GM18498 (cell line): Measurements from ENCODE around the gene PHKA1.
A peak's percentile ranks its signal among the peaks of the same experiment; 100 is the strongest.
"Not testable (repeated sequence)": the region's sequence is repeated elsewhere in the genome, so short reads cannot be mapped to it uniquely, and the experiment has no call there.

Source experiments
- ATAC-seq: cut with Tn5 transposase; IDR thresholded peaks from one replicate; pipeline ENCODE4 v1.9.1; 2021; ENCODE audit warnings: mild to moderate bottlenecking, moderate library complexity; ENCODE audit not compliant: unreplicated experiment

The PHKA1 gene

DNA sequence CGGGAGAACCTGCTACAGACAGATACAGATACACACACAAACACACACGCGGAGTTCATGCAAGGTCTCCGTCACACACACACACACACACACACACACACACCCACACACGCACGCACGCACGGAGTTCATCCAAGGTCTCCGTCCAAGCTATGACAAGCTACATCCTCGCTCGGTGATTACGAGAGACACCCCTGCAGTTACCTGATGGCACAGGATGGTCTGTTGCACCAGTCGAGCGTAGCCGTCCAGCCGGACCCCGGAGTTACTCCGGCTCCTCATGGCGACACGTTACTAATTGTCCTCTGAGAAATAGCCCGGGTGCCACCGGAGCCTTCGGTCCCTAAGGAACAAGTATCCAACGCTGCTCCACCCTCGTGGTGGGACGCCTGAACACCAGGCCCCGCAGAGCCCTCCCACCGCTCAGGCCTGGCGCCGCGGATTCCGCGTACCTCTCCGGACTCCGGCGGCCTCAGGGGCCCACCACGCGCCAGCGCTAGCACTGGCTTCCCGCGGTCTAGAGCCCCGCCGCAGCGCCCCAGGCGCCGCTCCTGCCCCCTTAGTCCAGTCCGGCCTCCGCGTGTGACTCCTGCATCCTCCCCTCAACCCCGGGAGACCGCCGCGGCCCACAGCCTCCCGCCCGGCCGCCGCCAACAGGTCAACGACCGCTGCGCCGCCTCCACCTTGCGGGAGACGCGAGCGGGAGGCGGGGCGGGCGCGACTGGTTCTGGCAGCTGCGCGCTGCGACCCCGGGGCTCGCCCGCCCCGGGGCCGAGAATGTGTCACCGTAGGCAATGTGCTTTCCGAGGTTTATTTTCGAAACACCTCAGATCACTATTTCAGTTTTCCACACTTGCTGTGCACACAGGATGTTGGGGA lies at the start of gene PHKA1:
Gene PHKA1, minus strand, starts transcription at position 708 of the 879 bp plus-strand sequence. Its CDS starts 426 bp downstream, at position 282.
- peak; percentile 76 for ATAC-seq

DNA sequence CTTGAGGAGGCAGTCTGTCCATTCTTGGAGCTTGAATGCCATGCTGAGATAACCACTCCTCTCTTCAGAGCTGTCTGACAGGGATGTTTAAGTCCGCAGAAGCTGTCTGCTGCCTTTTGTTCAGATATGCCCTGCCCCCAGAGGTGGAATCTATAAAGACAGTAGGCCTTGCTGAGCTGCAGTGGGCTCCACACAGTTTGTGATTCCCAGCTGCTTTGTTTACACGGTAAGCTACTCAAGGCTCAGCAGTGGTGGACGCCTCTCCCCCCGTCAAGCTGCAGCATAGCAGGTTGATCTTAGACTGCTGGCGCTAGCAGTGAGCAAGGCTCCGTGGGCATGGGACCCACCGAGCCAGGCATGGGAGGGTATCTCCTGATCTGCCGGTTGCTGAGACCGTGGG lies 46.3 kb upstream of the PHKA1 start:
- ATAC-seq = not testable (repeated sequence)

DNA sequence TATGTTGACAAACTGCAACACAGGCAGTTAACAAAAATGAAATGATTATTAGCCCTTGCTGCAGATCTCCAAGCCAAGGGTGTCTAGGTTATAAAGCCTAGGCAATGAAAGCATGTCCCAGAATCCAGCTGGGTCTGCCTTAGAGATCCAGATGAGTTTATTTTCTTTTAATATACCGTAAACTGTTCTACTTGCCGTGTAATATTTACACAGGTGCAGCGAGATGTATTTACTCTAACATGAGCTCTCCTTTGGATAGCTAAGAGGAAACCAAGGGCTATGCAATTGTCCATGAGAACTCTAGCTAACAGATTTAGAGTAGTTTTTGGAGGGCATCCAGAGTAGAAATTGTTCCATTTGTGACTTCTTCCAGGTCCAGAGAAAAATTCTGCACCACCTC lies 34.4 kb upstream of the PHKA1 start:
- not testable (repeated sequence) for ATAC-seq

DNA sequence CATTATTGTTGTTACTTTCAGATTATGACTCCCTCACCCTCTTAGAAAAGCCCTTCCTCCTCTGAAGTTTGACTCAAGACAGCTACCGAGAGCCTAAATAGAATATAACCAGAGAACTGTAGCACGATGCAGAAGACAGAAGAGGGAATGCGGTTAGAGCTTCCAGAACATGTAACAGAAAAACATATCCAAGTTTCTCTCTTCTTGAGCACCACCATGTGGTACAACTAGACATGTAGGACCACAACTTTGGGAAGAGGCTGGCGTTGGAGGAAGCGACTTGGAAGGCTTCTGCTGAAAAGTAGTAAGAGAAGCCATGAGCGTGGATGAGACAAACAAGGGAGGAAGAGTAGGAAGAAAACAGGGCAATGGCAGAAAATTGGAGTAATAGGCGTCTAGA lies 31.4 kb upstream of the PHKA1 start:
- not testable (repeated sequence) for ATAC-seq

DNA sequence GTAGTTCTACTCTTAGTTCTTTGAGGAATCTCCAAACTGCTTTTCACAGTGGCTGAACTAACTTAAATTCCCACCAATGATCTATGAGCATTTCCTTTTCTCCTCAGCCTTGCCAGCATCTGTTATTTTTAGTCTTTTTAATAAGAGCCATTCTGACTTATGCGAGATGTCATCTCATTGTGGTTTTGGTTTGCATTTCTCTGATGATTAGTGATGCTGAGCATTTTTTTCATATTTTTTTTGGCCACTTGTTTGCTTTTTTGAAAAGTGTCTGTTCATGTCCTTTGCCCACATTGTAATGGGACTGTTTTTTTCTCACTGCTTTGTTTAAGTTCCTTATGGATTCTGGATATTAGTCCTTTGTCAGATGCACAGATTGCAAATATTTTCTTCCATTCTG lies 21.5 kb upstream of the PHKA1 start:
- no peak for ATAC-seq

DNA sequence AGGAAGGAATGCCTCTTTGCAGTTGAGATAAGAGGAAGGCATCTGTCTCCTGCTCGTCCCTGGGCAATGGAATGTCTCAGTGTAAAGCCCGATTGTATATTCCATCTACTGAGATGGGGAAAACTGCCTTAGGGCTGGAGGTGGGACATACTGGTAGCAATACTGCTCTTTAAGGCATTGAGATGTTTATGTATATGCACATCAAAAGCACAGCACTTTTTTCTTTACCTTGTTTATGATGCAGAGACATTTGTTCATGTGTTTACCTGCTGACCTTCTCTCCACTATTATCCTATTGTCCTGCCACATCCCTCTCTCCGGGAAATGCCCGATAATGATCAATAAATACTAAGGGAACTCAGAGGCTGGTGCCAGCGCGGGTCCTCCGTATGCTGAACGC lies 19.5 kb upstream of the PHKA1 start:
- not testable (repeated sequence) for ATAC-seq

DNA sequence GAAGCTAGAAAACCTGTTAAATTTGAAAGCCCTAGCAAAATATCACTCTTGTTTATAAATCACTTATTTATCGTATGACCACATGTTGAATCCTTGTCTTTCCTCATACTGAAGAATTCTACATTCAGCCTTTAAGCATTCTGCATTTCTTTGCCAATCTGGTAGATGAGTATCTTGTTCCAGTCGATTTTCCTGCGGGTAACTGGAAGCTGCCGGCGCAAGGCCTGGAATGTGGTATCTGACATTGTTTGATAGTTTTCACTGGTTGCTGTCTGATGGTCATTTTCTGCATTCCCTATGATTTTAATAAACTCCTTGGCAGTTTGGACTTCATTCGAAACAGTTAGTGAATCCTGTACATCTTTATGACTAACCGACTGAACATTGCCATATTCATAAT lies 13.7 kb upstream of the PHKA1 start:
- ATAC-seq = no peak

DNA sequence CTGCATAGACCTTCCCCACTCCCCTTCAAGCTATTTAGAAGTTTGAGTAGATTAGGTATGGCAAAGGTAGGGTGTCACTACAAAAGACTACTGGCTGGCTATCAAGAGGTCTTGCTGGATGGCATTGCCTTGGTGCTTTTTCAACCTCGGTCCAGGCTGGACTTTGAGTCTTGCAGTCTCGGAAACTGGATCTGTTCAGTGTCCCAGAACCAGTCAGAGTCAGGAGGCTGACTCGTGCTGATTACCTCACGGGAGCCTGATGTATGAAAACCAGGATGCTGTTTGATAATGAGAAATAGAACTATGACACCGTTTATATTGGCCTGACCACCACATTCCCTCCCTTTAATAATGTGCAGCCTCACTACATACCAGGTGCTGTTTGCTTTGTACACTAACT lies 2.7 kb upstream of the PHKA1 start:
- ATAC-seq = no peak

DNA sequence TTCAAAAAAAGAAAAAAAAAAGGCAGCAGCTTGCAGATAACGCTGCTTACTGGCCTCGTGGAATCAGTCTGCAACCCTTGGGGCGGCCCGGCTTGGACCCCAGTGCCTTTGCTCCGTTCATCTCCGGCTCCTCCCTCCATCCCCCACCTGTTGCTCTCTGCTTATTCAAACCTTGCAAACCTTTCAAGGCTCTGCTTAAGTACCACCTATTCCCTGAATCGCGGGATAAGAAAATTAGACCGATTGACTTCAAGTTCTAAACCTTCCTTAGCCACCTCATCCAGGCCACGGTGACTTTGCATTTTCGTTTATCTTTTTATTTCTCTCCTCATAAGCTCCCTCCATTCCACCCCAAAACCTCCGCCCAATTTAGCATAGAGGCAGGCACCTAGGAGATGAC lies 1.4 kb upstream of the PHKA1 start:
- no peak for ATAC-seq

DNA sequence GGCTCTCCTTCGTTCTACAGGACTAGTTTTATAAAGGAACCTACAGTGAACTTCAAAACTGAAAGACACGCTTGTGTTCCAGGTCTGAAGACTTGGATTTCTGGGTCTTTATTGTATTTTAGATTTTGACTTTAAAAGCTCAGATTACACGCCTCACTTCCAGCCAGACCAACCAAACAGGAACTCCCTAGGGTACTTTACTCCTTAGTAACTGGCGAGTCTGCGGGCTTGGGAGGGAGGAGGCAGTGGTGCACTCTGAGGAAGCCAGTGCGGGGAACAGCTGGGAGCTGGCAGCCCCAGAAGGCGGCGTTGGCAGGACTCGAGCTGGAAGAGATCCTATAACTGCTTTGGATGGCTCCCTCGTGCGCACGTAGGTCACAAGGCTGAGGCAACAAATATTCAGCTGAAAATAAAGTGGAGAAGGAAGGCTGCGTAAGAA lies 391 bp upstream of the PHKA1 start:
- ATAC-seq = peak; percentile 16

DNA sequence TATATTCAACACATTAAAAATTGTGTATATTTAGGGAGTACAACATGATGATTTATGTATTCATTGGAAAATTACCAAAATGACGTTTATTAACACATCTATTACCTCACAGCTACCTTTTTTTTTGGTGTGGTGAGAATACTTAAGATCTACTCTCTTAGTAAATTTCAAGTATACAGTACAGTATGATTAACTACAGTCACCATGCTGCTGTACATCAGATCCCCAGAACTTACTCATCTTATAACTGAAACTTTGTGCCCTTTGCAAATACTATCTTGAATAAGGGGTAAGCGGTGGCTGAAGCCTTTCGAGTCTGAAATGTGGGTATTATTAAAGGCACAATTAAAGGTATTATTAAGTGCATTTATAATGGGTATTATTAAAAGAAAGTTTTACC lies 976 bp downstream of the PHKA1 start:
- ATAC-seq = no peak

DNA sequence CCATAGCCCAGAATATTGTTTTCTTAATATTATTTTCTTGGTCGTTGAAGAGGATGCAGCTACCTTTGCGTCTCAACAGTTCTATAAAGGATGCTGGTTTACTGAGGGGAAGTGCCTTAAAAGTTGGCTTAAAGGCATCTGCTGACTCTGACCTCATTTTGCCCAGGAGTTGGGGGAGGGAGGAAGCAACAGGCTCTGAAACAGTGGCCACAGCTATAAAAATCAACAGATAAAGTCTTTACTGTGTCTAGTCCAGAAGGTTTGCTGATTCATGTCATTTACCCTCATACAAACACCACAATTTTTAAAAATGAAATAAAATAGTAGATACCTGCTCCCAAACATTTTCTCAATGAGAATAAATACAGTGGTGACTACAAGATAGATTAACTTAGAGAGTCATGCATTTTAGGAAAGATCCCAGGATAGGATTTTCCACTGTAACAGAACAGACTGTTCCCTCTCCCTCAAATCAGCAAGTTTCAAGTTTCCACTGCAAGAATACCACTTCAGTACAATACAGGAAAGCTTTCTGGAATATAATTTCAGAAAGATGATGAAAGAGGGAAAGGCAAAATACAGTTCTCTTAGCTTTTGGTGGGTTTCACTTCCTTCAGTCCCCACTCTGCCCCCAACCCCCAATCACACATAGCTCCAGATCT lies 1.9 kb downstream of the PHKA1 start:
- ATAC-seq = no peak

DNA sequence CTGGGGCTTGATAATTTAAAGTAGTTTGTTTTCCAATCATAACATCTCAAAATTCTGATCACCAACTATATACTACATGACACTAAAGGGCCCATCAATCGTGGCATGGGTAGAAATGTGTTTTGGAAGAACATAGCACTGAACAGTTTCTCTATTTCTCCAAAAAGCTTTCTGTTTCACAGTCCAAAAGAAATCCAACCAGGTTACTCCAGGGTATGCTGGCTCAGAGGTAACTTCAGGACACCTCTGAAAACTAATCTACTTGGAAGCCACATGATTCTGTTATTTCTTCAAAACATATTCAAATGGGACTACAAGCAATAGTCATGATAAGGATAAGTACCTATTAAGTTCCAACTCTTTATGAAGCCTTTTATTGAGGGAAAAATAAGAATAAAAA lies 8.3 kb downstream of the PHKA1 start:
- ATAC-seq = no peak

DNA sequence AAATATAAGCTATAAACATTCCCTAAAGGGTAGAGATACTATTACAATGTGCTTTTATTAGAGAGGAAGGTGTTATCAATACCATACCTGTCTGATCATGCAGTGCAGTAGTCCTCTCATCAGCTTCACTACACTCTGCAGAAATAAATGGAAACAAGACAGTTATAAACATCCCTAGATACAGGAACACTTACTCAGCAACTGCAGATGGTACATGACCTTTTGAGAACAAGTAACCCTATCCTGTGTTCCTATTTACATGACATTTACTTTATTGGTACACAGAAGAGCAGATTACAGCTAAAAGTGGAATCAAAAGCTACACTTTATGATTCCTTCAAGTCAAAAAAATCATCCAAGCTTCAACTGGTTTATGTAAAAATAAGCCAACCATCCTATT lies 9.0 kb downstream of the PHKA1 start:
- no peak for ATAC-seq

DNA sequence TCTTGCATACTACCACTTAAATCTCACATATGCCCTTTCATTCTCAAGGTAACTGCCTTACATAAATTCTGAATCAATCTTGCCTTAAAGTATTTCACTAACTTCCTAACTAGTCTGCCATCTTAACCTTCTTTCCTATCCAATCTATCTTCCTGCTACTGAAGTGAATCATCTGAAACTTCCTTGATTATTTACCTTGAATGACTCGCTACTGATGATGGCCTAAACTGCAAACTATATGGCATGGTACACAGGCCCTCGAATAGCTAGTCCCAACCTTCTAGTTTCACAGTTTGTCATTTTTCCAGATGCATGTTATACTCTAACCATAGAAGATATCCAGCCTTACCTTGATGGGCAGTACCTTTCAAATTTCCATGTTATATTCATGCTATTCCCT lies 19.9 kb downstream of the PHKA1 start:
- ATAC-seq = no peak

DNA sequence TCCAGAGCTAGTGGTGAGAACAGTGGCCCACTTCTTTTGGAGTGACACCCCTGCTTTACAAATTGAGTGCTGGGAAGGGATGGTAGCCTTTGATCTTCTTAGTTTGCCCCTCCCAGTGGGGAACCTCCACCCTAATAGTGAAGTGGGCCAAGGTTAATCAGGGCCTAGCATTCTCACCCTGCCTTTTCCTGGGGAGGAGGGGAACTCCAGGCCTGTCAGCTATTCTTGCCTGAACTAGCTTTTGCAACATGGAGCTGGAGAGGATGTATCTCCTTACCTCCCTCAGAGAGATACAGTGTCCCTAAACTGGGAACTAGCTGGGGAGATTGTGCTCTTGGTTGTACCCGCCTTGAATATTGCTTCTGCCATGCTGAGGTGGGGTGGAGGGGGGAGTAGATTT lies 20.6 kb downstream of the PHKA1 start:
- no peak for ATAC-seq

DNA sequence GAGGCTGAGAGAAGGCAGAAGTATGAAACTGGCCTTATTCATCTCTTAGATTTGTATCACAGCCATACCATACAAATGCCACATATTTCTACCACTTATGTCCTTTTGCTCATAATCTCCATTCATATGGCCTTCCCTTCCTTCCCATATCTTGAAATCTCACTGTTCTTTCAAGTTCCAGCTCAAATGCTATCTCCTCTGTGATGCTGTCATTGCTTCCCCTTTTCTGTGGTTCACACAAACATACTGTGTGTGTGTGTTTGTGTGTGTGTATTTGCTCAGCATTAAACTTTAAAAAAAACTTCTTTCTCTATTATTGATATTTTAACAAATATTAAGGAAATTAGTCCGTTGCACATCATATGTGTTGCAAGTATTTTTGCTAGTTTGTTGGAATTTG lies 26.7 kb downstream of the PHKA1 start:
- ATAC-seq = no peak

DNA sequence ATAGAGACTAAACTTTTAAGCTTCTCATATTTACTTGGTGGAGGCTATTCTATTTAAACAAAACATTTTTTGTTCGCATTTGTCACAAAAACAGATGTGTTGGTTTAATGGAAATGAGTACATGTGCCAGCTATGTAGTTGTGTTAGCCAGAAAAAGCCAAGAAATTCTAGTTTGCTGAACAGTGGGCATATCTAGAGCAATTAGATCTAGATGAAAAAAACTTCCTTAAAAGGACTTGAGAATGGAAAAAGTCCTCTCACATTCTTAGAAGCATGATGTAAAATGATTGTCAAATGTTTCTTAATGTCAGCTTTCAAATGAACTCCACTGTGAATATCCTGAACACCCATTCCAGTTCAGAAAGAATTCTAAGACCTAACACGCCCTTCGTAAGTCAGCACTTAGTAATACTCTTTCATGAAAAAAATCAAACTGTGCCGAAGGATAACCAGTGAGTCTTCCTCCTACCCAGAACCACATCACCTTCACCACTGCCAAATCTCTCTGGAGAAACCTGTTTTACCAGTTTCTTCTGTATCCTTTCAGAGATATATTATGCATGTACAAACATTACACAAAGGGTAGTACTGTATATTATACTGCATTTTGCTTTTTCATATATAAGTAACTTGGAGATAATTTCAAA lies 28.2 kb downstream of the PHKA1 start:
- ATAC-seq = no peak

DNA sequence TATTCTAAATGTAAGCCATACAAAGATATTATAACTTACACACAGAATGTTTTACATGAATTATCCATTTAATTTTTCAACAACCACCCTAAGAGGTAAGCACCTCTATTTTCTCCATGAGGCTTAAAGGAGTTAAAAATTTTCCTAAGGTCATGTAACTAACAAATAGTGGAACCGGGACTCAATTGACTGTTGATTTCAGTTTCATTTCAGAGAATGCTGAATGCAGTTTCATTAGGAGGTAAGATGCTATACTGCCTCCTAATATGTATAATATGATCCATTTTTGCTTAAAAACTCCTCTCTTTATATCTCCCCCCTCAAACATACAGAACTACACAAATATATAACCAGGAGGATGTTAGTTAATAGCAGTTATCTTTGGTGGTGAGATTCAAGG lies 29.1 kb downstream of the PHKA1 start:
- ATAC-seq = no peak

DNA sequence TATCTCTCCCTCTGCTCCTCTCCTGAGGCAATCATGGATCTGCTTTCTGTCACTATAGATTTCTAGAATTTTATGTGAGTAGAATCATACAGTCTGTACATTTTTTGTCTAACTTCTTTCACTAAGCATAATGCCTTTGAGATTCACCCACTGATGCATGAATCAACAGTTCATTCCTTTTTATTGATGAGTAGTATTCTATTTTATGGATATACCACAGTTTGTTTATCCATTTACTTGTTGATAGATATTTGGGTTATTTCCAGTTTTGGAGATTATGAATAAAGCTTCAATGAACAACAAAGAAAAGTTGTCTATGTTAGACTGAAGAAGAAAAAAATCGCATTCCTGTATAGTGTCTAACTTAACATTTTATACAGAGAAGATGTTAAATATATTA lies 30.5 kb downstream of the PHKA1 start:
- ATAC-seq = no peak

DNA sequence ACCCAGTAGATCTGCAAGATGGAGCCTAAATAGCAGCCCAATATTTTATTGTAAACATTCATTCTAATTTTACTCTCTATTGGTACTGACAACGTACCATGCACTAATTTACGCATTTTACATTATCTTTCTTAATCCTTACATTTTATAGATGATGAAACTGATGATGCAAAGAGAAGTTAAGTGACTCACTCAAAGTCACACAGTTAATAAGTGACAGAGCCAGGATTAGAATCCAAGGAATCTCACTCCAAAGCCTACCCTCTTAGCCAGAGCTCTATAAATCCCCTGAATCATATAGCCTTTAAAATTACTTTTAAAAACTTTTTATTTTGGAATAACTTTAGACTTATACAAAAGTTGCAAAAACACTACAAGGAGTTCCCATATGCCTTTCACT lies 37.6 kb downstream of the PHKA1 start:
- ATAC-seq = no peak

DNA sequence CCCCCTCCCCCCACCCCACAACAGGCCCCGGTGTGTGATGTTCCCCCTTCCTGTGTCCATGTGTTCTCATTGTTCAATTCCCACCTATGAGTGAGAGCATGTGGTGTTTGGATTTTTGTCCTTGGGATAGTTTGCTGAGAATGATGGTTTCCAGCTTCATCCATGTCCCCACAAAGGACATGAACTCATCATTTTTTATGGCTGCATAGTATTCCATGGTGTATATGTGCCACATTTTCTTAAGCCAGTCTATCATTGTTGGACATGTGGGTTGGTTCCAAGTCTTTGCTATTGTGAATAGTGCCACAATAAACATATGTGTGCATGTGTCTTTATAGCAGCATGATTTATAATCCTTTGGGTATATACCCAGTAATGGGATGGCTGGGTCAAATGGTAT lies 40.2 kb downstream of the PHKA1 start:
- ATAC-seq = not testable (repeated sequence)
